K562 (cell line): ENCODE measurements around the gene NELFA. TPM values are rescaled to one million over a fixed set of nuclear protein-coding genes. Genes with fewer than 3 reads are reported as not detected.

Experiments
- L3MBTL2 ChIP-seq: fragments of 450-650 bp; IDR thresholded peaks from 2 replicates; pipeline ENCODE4 v1.6.1; 2016; ENCODE audit warnings: mild to moderate bottlenecking, moderate library complexity
- MCM5 ChIP-seq: fragments of 450-650 bp; IDR thresholded peaks from 2 replicates; pipeline ENCODE4 v1.6.1; 2016; ENCODE audit warnings: low read depth
- NCOA1 ChIP-seq: fragments of 450-650 bp; IDR thresholded peaks from 2 replicates; pipeline ENCODE4 v1.6.1; 2016; ENCODE audit warnings: low read depth
- PBX2 ChIP-seq, 2 experiments: IDR thresholded peaks in 1 of 2; conservative IDR thresholded peaks in 1 of 2; 2 replicates each; pipeline ENCODE4 v1.6.1; 2016; ENCODE audit warnings: low read depth in 2 of 2, mild to moderate bottlenecking in 1 of 2, missing compliant biosample characterization in 1 of 2, missing genetic modification characterization in 1 of 2, moderate library complexity in 1 of 2
- ZBTB8A ChIP-seq: fragments of 450-650 bp; IDR thresholded peaks from 2 replicates; pipeline ENCODE4 v1.6.1; 2018; ENCODE audit warnings: mild to moderate bottlenecking, moderate library complexity; ENCODE audit not compliant: partially characterized antibody
- polyA plus RNA-seq, 8 experiments: library from polyadenylated mRNA; depleted of rRNA in 4 of 8; stranded (reverse) in 5 of 8; unstranded in 3 of 8; fragments of >200 nt; fragmentation: Nextera tagmentation in 2 of 8; fragmentation: Illumina TruSeq in 1 of 8; extraction: Ambion mirVana in 2 of 8; extraction: Trizol in 1 of 8; gene quantifications; 2 replicates each; pipeline versions ENCODE4 v1.2.1 to v1.2.3, GENCODE V29; 2011 to 2014; ENCODE audit warnings: inconsistent platforms in 1 of 8, missing spikeins in 1 of 8
- total RNA-seq, 7 experiments: library from RNA; depleted of rRNA in 6 of 7; stranded (reverse); fragments of >200 nt in 6 of 7; fragmentation: Illumina TruSeq in 2 of 7; extraction: Trizol in 2 of 7; gene quantifications; 2 replicates each; pipeline versions ENCODE4 v1.2.1 to v1.2.3, GENCODE V29; 2011 to 2021; ENCODE audit warnings: low replicate concordance in 1 of 7
- TF ChIP-seq, protein P1 (sequence below): fragments of 250-450 bp; sonication (Bioruptor Pico); IDR thresholded peaks from 2 replicates; pipeline ENCODE4 v1.5.0; 2021
- TF ChIP-seq, protein P2 (sequence below): fragments of 450-650 bp; formaldehyde crosslinking; IDR thresholded peaks from 2 replicates; pipeline ENCODE4 v1.4.0; 2022; ENCODE audit warnings: mild to moderate bottlenecking, moderate library complexity
- TF ChIP-seq, protein P3 (sequence below): fragments of 450-650 bp; formaldehyde crosslinking; IDR thresholded peaks from 2 replicates; pipeline ENCODE4 v1.4.0; 2020; ENCODE audit warnings: mild to moderate bottlenecking

NELFA gene
- total and polyA plus RNA-seq, 9 of the 15 experiments (the other 6 are each of a cell fraction or from before 2014, with no cell fraction given): 0.76 to 59.6 (median 14.8) TPM

DNA sequence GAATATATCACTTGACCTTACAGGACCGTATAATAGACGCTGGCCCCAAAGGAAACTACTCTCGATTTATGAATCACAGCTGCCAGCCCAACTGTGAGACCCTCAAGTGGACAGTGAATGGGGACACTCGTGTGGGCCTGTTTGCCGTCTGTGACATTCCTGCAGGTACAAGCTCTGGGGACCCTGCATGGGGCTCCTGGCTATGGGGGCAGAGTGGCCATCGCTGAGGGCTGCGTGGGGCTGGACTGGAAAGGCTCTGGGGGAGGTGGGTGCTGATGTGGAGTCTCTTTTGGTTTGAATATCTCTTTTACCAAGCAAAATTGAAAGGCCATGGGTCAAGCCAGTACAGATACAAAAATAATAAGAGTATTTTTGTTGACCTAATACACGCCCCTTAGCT lies 33.9 kb downstream of the NELFA start (continued):
- TF ChIP-seq PBX2 (CRISPR knock-in tag; IDR thresholded peaks at IDR 0.05; ENCODE audit: low read depth) (no peak), PBX2 (tag; conservative IDR thresholded peaks at IDR 0.05; ENCODE audit: low read depth) (no peak), MCM5 (no peak), ZBTB8A (no peak), L3MBTL2 (no peak), NCOA1 (no peak)
- TF ChIP-seq, protein P1, sequence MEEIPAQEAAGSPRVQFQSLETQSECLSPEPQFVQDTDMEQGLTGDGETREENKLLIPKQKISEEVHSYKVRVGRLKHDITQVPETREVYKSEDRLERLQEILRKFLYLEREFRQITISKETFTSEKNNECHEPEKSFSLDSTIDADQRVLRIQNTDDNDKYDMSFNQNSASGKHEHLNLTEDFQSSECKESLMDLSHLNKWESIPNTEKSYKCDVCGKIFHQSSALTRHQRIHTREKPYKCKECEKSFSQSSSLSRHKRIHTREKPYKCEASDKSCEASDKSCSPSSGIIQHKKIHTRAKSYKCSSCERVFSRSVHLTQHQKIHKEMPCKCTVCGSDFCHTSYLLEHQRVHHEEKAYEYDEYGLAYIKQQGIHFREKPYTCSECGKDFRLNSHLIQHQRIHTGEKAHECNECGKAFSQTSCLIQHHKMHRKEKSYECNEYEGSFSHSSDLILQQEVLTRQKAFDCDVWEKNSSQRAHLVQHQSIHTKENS: no peak
- TF ChIP-seq, protein P2, sequence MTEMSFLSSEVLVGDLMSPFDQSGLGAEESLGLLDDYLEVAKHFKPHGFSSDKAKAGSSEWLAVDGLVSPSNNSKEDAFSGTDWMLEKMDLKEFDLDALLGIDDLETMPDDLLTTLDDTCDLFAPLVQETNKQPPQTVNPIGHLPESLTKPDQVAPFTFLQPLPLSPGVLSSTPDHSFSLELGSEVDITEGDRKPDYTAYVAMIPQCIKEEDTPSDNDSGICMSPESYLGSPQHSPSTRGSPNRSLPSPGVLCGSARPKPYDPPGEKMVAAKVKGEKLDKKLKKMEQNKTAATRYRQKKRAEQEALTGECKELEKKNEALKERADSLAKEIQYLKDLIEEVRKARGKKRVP: no peak
- TF ChIP-seq, protein P3, sequence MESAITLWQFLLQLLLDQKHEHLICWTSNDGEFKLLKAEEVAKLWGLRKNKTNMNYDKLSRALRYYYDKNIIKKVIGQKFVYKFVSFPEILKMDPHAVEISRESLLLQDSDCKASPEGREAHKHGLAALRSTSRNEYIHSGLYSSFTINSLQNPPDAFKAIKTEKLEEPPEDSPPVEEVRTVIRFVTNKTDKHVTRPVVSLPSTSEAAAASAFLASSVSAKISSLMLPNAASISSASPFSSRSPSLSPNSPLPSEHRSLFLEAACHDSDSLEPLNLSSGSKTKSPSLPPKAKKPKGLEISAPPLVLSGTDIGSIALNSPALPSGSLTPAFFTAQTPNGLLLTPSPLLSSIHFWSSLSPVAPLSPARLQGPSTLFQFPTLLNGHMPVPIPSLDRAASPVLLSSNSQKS (CRISPR knock-in tag): no peak
